Skeletal muscle satellite cell (primary cell): Measurements from ENCODE around the gene CHD2.
"Not testable (repeated sequence)": the region's sequence is repeated elsewhere in the genome, so short reads cannot be mapped to it uniquely, and the experiment has no call there.

Experiments
- H3K27me3 ChIP-seq: 2 replicates; pipeline ENCODE4 v1.7.0; 2013; ENCODE audit warnings: low read length; ENCODE audit not compliant: control insufficient read depth, insufficient read depth
- H3K36me3 ChIP-seq: 2 replicates; pipeline ENCODE4 v1.7.0; 2013; ENCODE audit warnings: mild to moderate bottlenecking, control low read depth, low read length; ENCODE audit not compliant: insufficient read depth
- H3K4me1 ChIP-seq: 2 replicates; pipeline ENCODE4 v1.7.0; 2013; ENCODE audit warnings: low read length; ENCODE audit not compliant: control insufficient read depth, insufficient read depth
- H3K4me2 ChIP-seq: 2 replicates; pipeline ENCODE4 v1.7.0; 2013; ENCODE audit warnings: mild to moderate bottlenecking, low read length
- H3K4me3 ChIP-seq: 2 replicates; pipeline ENCODE4 v1.7.0; 2013; ENCODE audit warnings: low read length
- H3K9ac ChIP-seq: 2 replicates; pipeline ENCODE4 v1.7.0; 2013; ENCODE audit warnings: mild to moderate bottlenecking, low read depth, low read length, moderate library complexity
- H3K9me3 ChIP-seq: replicated peaks from 2 replicates; pipeline ENCODE4 v1.7.0; 2013; ENCODE audit warnings: mild to moderate bottlenecking, control low read depth, low read length

CHD2 gene

GRCh38 chr15:93035092-93035915 is 135.2 kb downstream of the CHD2 start:
- H3K4me3 ChIP-seq, result no peak overlapping the region
- H3K9me3 ChIP-seq, result no peaks in the 10 kb centered on the region
- H3K4me1 ChIP-seq, result peaks cover 9% of the 10 kb centered on the region
- H3K27me3 ChIP-seq, result peaks cover 11% of the 10 kb centered on the region
- H3K4me2 ChIP-seq, result no peak overlapping the region
- no peaks in the 10 kb centered on the region for H3K36me3 ChIP-seq
- no peak overlapping the region for H3K9ac ChIP-seq

- Histone ChIP-seq H3K9me3 (no peaks in the 10 kb centered on the region), H3K36me3 (no peaks in the 10 kb centered on the region), H3K4me1 (peaks cover 6% of the 10 kb centered on the region), H3K4me2 (no peak overlapping the region), H3K4me3 (no peak overlapping the region), H3K27me3 (peaks cover 16% of the 10 kb centered on the region), H3K9ac (no peak overlapping the region)
Measured at GRCh38 chr15:93035953-93036810, 136.1 kb downstream of the CHD2 start.

GRCh38 chr15:93036951-93037819 is 137.1 kb downstream of the CHD2 start:
- no peak overlapping the region for H3K9ac ChIP-seq
- H3K27me3 ChIP-seq, result peaks cover 21% of the 10 kb centered on the region
- H3K36me3 ChIP-seq, result no peaks in the 10 kb centered on the region
- no peaks in the 10 kb centered on the region for H3K9me3 ChIP-seq
- peaks cover 6% of the 10 kb centered on the region for H3K4me1 ChIP-seq
- H3K4me2 ChIP-seq, result peak overlapping the region; percentile 37
- H3K4me3 ChIP-seq, result no peak overlapping the region

GRCh38 chr15:93037820-93038705 is 137.9 kb downstream of the CHD2 start:
- peak overlapping the region; percentile 37 for H3K4me2 ChIP-seq
- no peak overlapping the region for H3K9ac ChIP-seq
- peaks cover 26% of the 10 kb centered on the region for H3K27me3 ChIP-seq
- no peaks in the 10 kb centered on the region for H3K36me3 ChIP-seq
- no peak overlapping the region for H3K4me3 ChIP-seq
- H3K4me1 ChIP-seq, result peaks cover 6% of the 10 kb centered on the region
- no peaks in the 10 kb centered on the region for H3K9me3 ChIP-seq

GRCh38 chr15:93039562-93040287 is 139.6 kb downstream of the CHD2 start:
- not testable (repeated sequence) for H3K36me3 ChIP-seq, H3K9me3 ChIP-seq, H3K4me2 ChIP-seq, H3K9ac ChIP-seq, H3K4me3 ChIP-seq, H3K4me1 ChIP-seq
- H3K27me3 ChIP-seq, result peaks cover 26% of the 10 kb centered on the region

- H3K4me3 ChIP-seq, result no peak overlapping the region
- H3K27me3 ChIP-seq, result peaks cover 26% of the 10 kb centered on the region
- no peaks in the 10 kb centered on the region for H3K36me3 ChIP-seq
- peaks cover 6% of the 10 kb centered on the region for H3K4me1 ChIP-seq
- no peaks in the 10 kb centered on the region for H3K9me3 ChIP-seq
- no peak overlapping the region for H3K9ac ChIP-seq
- H3K4me2 ChIP-seq, result no peak overlapping the region
Measured at GRCh38 chr15:93040288-93041158, 140.4 kb downstream of the CHD2 start.

- no peak overlapping the region for H3K9ac ChIP-seq
- H3K4me1 ChIP-seq, result peaks cover 6% of the 10 kb centered on the region
- H3K4me2 ChIP-seq, result no peak overlapping the region
- H3K9me3 ChIP-seq, result no peaks in the 10 kb centered on the region
- H3K4me3 ChIP-seq, result no peak overlapping the region
- H3K27me3 ChIP-seq, result peaks cover 26% of the 10 kb centered on the region
- H3K36me3 ChIP-seq, result no peaks in the 10 kb centered on the region
Measured at GRCh38 chr15:93041159-93041547, 141.0 kb downstream of the CHD2 start.

GRCh38 chr15:93042211-93042610 is 142.1 kb downstream of the CHD2 start:
- peaks cover 2% of the 10 kb centered on the region for H3K4me1 ChIP-seq
- H3K4me3 ChIP-seq, result no peak overlapping the region
- peaks cover 21% of the 10 kb centered on the region for H3K27me3 ChIP-seq
- no peaks in the 10 kb centered on the region for H3K36me3 ChIP-seq
- no peak overlapping the region for H3K9ac ChIP-seq
- no peak overlapping the region for H3K4me2 ChIP-seq
- H3K9me3 ChIP-seq, result no peaks in the 10 kb centered on the region

GRCh38 chr15:93042691-93043378 is 142.7 kb downstream of the CHD2 start:
- H3K4me2 ChIP-seq, result no peak overlapping the region
- no peaks in the 10 kb centered on the region for H3K9me3 ChIP-seq
- H3K4me3 ChIP-seq, result no peak overlapping the region
- no peaks in the 10 kb centered on the region for H3K36me3 ChIP-seq
- peaks cover 23% of the 10 kb centered on the region for H3K27me3 ChIP-seq
- no peak overlapping the region for H3K9ac ChIP-seq
- no peaks in the 10 kb centered on the region for H3K4me1 ChIP-seq
